Measurements from ENCODE around the gene PHPT1. TPM values are rescaled to one million over a fixed set of nuclear protein-coding genes. Genes with fewer than 3 reads are reported as not detected.

PHPT1 gene
- total and polyA plus RNA-seq, 4 donors = 75.0 to 195 (median 117) TPM

DNA sequence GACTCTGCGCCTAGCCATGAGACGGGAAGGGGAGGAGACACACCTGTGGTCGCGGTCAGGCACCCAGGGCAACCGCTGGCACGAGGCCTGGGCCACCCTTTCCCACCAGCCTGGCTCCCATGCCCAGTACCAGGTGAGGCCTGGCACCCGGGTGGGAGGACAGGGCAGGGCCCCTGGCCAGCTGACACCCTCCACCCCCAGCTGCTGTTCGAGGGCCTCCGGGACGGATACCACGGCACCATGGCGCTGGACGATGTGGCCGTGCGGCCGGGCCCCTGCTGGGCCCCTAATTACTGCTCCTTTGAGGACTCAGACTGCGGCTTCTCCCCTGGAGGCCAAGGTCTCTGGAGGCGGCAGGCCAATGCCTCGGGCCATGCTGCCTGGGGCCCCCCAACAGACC, 8.0 kb downstream of the PHPT1 start:
- TF ChIP-seq, protein P1, sequence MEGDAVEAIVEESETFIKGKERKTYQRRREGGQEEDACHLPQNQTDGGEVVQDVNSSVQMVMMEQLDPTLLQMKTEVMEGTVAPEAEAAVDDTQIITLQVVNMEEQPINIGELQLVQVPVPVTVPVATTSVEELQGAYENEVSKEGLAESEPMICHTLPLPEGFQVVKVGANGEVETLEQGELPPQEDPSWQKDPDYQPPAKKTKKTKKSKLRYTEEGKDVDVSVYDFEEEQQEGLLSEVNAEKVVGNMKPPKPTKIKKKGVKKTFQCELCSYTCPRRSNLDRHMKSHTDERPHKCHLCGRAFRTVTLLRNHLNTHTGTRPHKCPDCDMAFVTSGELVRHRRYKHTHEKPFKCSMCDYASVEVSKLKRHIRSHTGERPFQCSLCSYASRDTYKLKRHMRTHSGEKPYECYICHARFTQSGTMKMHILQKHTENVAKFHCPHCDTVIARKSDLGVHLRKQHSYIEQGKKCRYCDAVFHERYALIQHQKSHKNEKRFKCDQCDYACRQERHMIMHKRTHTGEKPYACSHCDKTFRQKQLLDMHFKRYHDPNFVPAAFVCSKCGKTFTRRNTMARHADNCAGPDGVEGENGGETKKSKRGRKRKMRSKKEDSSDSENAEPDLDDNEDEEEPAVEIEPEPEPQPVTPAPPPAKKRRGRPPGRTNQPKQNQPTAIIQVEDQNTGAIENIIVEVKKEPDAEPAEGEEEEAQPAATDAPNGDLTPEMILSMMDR (IDR thresholded peaks at IDR 0.05; ENCODE audit: control extremely low read depth, extremely low read depth) = no peak
- DNase-seq (no peak), ATAC-seq (ENCODE audit: insufficient read depth, low FRiP score) (no peak)
- Histone ChIP-seq H3K9ac (ENCODE audit: insufficient read depth in 1 of 2, low read length in 2 of 2) (no peak overlapping the region), H3K4me3 (no peak overlapping the region), H3K27me3 (ENCODE audit: control insufficient read depth in 3 of 3, insufficient read depth in 3 of 3, low read length in 2 of 3) (no peaks in the 10 kb centered on the region), H3K4me1 (ENCODE audit: control insufficient read depth in 5 of 5, insufficient read depth in 5 of 5, low read length in 5 of 5) (peaks cover 0 to 7% (median 0%) of the 10 kb centered on the region in 5 donors), H3K36me3 (ENCODE audit: control insufficient read depth in 4 of 4, insufficient read depth in 4 of 4, low read length in 4 of 4) (peaks cover 0 to 28% (median 4%) of the 10 kb centered on the region in 4 donors), H3K27ac (ENCODE audit: low read depth in 1 of 2, low read length in 1 of 2) (no peak overlapping the region), H3K9me3 (ENCODE audit: control insufficient read depth in 4 of 4, insufficient read depth in 3 of 4, low read length in 3 of 4) (no peaks in the 10 kb centered on the region)
- 89 to 96% methylated on average over 19 of the region's 19 CpGs for WGBS, 2 donors

GRCh38 chr9:136857581-136858412, 8.6 kb downstream of the PHPT1 start:
- Histone ChIP-seq H3K4me3 (no peak overlapping the region), H3K27ac (ENCODE audit: low read depth in 1 of 2, low read length in 1 of 2) (no peak overlapping the region), H3K27me3 (ENCODE audit: control insufficient read depth in 3 of 3, insufficient read depth in 3 of 3, low read length in 2 of 3) (no peaks in the 10 kb centered on the region), H3K4me1 (ENCODE audit: control insufficient read depth in 5 of 5, insufficient read depth in 5 of 5, low read length in 5 of 5) (peaks cover 0 to 7% (median 0%) of the 10 kb centered on the region in 5 donors), H3K9ac (ENCODE audit: insufficient read depth in 1 of 2, low read length in 2 of 2) (no peak overlapping the region), H3K9me3 (ENCODE audit: control insufficient read depth in 4 of 4, insufficient read depth in 3 of 4, low read length in 3 of 4) (no peaks in the 10 kb centered on the region), H3K36me3 (ENCODE audit: control insufficient read depth in 4 of 4, insufficient read depth in 4 of 4, low read length in 4 of 4) (peaks cover 0 to 34% (median 8%) of the 10 kb centered on the region in 4 donors)
- DNase-seq (peak in 1 of 3 donors; percentile 12), ATAC-seq (ENCODE audit: insufficient read depth, low FRiP score) (no peak)
- TF ChIP-seq, protein P1 (IDR thresholded peaks at IDR 0.05; ENCODE audit: control extremely low read depth, extremely low read depth) = no peak
- WGBS, 2 donors = 85 to 92% methylated on average over 25 to 29 of the region's 29 CpGs

DNA sequence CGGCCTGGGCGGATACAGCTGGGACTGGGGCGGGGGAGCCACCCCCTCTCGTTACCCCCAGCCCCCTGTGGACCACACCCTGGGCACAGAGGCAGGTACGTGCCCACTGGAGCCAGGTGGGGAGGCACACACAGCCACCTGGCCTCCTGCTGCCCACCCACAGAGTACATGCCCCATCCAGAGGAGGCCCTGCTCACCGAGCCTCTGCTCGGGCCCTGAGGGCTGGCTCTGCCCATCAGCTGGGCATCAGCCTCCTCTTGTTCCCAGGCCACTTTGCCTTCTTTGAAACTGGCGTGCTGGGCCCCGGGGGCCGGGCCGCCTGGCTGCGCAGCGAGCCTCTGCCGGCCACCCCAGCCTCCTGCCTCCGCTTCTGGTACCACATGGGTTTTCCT, 9.2 kb downstream of the PHPT1 start:
- no peak overlapping the region for H3K4me3 ChIP-seq
- peaks cover 6 to 40% (median 12%) of the 10 kb centered on the region in 4 donors for H3K36me3 ChIP-seq (ENCODE audit: control insufficient read depth in 4 of 4, insufficient read depth in 4 of 4, low read length in 4 of 4)
- WGBS, 2 donors = 93 to 95% methylated on average over 15 of the region's 15 CpGs
- no peak for DNase-seq
- H3K27ac ChIP-seq (ENCODE audit: low read depth in 1 of 2, low read length in 1 of 2) = no peak overlapping the region
- H3K4me1 ChIP-seq (ENCODE audit: control insufficient read depth in 5 of 5, insufficient read depth in 5 of 5, low read length in 5 of 5) = peaks cover 0 to 7% (median 0%) of the 10 kb centered on the region in 5 donors
- H3K9me3 ChIP-seq (ENCODE audit: control insufficient read depth in 4 of 4, insufficient read depth in 3 of 4, low read length in 3 of 4) = no peaks in the 10 kb centered on the region
- no peak overlapping the region for H3K9ac ChIP-seq (ENCODE audit: insufficient read depth in 1 of 2, low read length in 2 of 2)
- no peak for ATAC-seq (ENCODE audit: insufficient read depth, low FRiP score)
- H3K27me3 ChIP-seq (ENCODE audit: control insufficient read depth in 3 of 3, insufficient read depth in 3 of 3, low read length in 2 of 3) = no peaks in the 10 kb centered on the region
- TF ChIP-seq, protein P1 (IDR thresholded peaks at IDR 0.05; ENCODE audit: control extremely low read depth, extremely low read depth) = no peak
